CD4-positive, alpha-beta T cell (primary cell): Measurements from ENCODE around the gene TMEM163. TPM values are rescaled to one million over a fixed set of nuclear protein-coding genes. Genes with fewer than 3 reads are reported as not detected.

Experiments
- ATAC-seq: fragments of 200-7000 bp; cut with Tn5 transposase; one replicate; pipeline ENCODE4 v1.10.0; 2022; ENCODE audit warnings: mild to moderate bottlenecking; ENCODE audit not compliant: poor library complexity
- CTCF ChIA-PET: fragments of 350-600 bp; sonication (Branson Sonifier 250); formaldehyde crosslinking; loops from one replicate; lab custom pipeline; 2021; ENCODE audit warnings: antibody characterized with exemption, inconsistent platforms; lab: Charles Lee
- POLR2A ChIA-PET: fragments of 350-600 bp; sonication (Branson Sonifier 250); formaldehyde crosslinking; loops from one replicate; lab custom pipeline; 2021; ENCODE audit warnings: antibody characterized with exemption, inconsistent platforms; lab: Charles Lee
- DNase-seq, 14 experiments: peaks; one replicate each; pipeline ENCODE4 v3.0.0-alpha.2; 2013 to 2020; ENCODE audit warnings: mixed read lengths in 2 of 14
- H3K27ac ChIP-seq, 2 donors: one replicate each; pipeline versions ENCODE4 v1.5.1 to v1.7.0; 2013; ENCODE audit warnings: low read length in 2 of 2, low read depth in 1 of 2, mild to moderate bottlenecking in 1 of 2
- H3K27me3 ChIP-seq, 2 experiments: 1 replicate in 1 of 2; 2 replicates in 1 of 2; pipeline versions ENCODE4 v1.6.1 to v1.7.0; 2013; ENCODE audit warnings: low read length in 2 of 2, control low read depth in 1 of 2, mild to moderate bottlenecking in 1 of 2, moderate library complexity in 1 of 2; ENCODE audit not compliant: insufficient read depth in 2 of 2, control insufficient read depth in 1 of 2
- H3K36me3 ChIP-seq: one replicate; pipeline ENCODE4 v1.6.1; 2013; ENCODE audit warnings: low read length, control low read depth; ENCODE audit not compliant: insufficient read depth
- H3K4me1 ChIP-seq: one replicate; pipeline ENCODE4 v1.6.1; 2013; ENCODE audit warnings: low read length, control low read depth; ENCODE audit not compliant: insufficient read depth
- H3K4me3 ChIP-seq: one replicate; pipeline ENCODE4 v1.5.1; 2013; ENCODE audit warnings: mild to moderate bottlenecking, low read length, moderate library complexity
- H3K9me3 ChIP-seq, 2 experiments: 1 replicate in 1 of 2; 2 replicates in 1 of 2; pipeline versions ENCODE4 v1.6.1 to v1.7.0; 2013; ENCODE audit warnings: low read length in 2 of 2, mild to moderate bottlenecking in 2 of 2, control low read depth in 1 of 2, moderate library complexity in 1 of 2; ENCODE audit not compliant: control insufficient read depth in 1 of 2, insufficient read depth in 1 of 2
- H3K27ac Mint-ChIP-seq: one replicate; pipeline ENCODE4 v1.8.0; 2020; ENCODE audit warnings: mixed read lengths
- H3K27me3 Mint-ChIP-seq: one replicate; pipeline ENCODE4 v1.8.0; 2021; ENCODE audit warnings: mixed read lengths
- H3K36me3 Mint-ChIP-seq: one replicate; pipeline ENCODE4 v1.8.0; 2021; ENCODE audit warnings: low read depth, mixed read lengths
- H3K4me1 Mint-ChIP-seq: one replicate; pipeline ENCODE4 v1.8.0; 2021; ENCODE audit warnings: low read depth, mixed read lengths
- H3K4me3 Mint-ChIP-seq: one replicate; pipeline ENCODE4 v1.8.0; 2020; ENCODE audit warnings: mild to moderate bottlenecking, mixed read lengths
- H3K9me3 Mint-ChIP-seq: one replicate; pipeline ENCODE4 v1.8.0; 2020; ENCODE audit warnings: mixed read lengths
- intact Hi-C, 2 experiments: fragments of 100-400 bp; cut with DNase I in 1 of 2; cut with micrococcal nuclease in 1 of 2; formaldehyde crosslinking; loops; one replicate each; pipeline versions ENCODE4 v1.15.1 to v1.9.0; 2023 to 2025; cut with DNase I, micrococcal nuclease
- total RNA-seq, 174 experiments: library from RNA in 2 of 174; stranded (reverse) in 2 of 174; gene quantifications; one replicate each; pipeline ENCODE4 v1.2.3 and lab custom pipeline; 2021 to 2026
- TF ChIP-seq, protein P1 (sequence below): fragments of 200-600 bp; IDR thresholded peaks from one replicate; pipeline ENCODE4 v1.8.0; 2022; ENCODE audit warnings: antibody characterized with exemption, mild to moderate bottlenecking

Gene TMEM163
- total RNA-seq, 2 experiments from 2014 or later = 0.14 to 0.47 TPM

DNA sequence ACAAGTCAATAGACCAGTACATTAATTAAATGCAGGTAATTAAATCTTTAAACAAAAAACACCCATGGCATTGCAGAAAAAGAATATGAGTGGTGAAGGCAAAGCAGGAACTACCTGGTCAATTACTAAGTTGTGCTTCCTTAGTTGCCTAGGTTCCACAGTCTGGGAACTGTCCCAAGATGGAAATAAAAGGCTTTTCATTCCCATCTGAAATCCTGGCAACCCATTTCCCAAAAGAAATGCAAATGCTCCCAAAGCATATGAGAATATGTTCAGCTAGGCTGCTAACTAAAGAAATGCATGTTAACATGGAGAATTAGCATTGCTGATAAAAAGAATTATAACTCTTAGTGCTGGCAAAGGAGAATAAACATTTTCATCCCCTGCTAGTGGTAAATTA, 177.8 kb downstream of the TMEM163 start:
- no peak overlapping the region for H3K4me3 ChIP-seq
- no peaks in the 10 kb centered on the region for H3K9me3 Mint-ChIP-seq
- peaks cover 18% of the 10 kb centered on the region for H3K27me3 Mint-ChIP-seq
- intact Hi-C loops = no loop called here
- DNase-seq (no peak), ATAC-seq (no peak)
- no peaks in the 10 kb centered on the region for H3K9me3 ChIP-seq
- TF ChIP-seq, protein P1, sequence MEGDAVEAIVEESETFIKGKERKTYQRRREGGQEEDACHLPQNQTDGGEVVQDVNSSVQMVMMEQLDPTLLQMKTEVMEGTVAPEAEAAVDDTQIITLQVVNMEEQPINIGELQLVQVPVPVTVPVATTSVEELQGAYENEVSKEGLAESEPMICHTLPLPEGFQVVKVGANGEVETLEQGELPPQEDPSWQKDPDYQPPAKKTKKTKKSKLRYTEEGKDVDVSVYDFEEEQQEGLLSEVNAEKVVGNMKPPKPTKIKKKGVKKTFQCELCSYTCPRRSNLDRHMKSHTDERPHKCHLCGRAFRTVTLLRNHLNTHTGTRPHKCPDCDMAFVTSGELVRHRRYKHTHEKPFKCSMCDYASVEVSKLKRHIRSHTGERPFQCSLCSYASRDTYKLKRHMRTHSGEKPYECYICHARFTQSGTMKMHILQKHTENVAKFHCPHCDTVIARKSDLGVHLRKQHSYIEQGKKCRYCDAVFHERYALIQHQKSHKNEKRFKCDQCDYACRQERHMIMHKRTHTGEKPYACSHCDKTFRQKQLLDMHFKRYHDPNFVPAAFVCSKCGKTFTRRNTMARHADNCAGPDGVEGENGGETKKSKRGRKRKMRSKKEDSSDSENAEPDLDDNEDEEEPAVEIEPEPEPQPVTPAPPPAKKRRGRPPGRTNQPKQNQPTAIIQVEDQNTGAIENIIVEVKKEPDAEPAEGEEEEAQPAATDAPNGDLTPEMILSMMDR = no peak
- no peaks in the 10 kb centered on the region for H3K36me3 ChIP-seq
- POLR2A ChIA-PET = no interaction called here
- H3K36me3 Mint-ChIP-seq = no peaks in the 10 kb centered on the region
- H3K27ac ChIP-seq = no peak overlapping the region
- H3K27ac Mint-ChIP-seq = no peak overlapping the region
- CTCF ChIA-PET = no interaction called here
- H3K27me3 ChIP-seq = peaks cover 0 to 4% of the 10 kb centered on the region in 2 experiments
- H3K4me1 ChIP-seq = no peaks in the 10 kb centered on the region
- H3K4me3 Mint-ChIP-seq = no peak overlapping the region
- no peaks in the 10 kb centered on the region for H3K4me1 Mint-ChIP-seq

DNA sequence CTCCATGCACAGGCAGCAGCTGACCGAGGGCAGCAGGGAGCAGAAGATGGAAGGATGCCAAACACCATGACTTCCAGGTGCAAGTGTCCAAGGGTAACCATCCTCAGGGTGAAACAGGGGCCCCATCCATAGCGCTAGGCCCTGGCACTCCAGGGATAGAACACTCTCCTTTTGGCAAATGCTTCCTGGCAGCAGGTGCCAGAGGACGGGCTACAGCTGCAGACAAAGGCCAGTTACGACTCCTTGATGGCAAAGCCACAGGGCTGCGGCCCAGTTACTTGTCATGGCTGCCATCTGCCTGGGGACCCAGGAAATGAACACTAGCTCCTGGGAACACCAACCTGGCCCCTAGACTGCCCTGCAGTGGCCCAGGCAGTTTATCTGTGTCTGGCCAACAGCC, 178.8 kb downstream of the TMEM163 start:
- Histone ChIP-seq H3K27me3 (no peaks in the 10 kb centered on the region), H3K9me3 (no peaks in the 10 kb centered on the region), H3K4me1 (no peaks in the 10 kb centered on the region), H3K27ac (no peak overlapping the region), H3K4me3 (no peak overlapping the region), H3K36me3 (no peaks in the 10 kb centered on the region)
- no peaks in the 10 kb centered on the region for H3K36me3 Mint-ChIP-seq
- peaks cover 8% of the 10 kb centered on the region for H3K27me3 Mint-ChIP-seq
- H3K4me3 Mint-ChIP-seq = no peak overlapping the region
- no peaks in the 10 kb centered on the region for H3K9me3 Mint-ChIP-seq
- DNase-seq = no peak
- H3K27ac Mint-ChIP-seq = no peak overlapping the region
- ChIA-PET POLR2A (interaction anchor here (0.8 kb wide), 1 partner anchor 342 kb away, joined by 3 read pairs; no protein-coding TSS in a partner anchor), CTCF (no interaction called here)
- intact Hi-C loops = no loop called here
- ATAC-seq = no peak
- TF ChIP-seq, protein P1 = no peak
- no peaks in the 10 kb centered on the region for H3K4me1 Mint-ChIP-seq

DNA sequence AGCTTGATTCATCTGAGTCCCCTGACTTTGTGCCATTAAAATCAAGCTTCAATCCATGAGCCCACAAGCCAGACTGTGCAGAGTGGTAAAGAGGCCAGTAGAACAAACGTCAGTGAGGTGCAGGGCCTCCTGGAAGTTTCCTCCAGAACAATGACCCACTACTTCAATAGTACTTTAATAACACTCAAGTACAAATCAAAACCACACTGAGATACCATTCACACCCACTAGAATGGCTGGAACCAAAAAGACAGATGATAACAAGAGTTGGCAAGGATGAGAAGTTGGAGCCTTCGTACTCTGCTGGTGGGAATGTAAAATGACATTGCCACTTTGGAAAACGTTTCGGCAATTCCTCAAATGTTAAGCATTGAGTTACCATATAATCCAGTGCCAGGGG, 181.1 kb downstream of the TMEM163 start:
- Histone ChIP-seq H3K27ac (no peak overlapping the region), H3K36me3 (no peaks in the 10 kb centered on the region), H3K9me3 (no peaks in the 10 kb centered on the region), H3K27me3 (no peaks in the 10 kb centered on the region), H3K4me3 (no peak overlapping the region), H3K4me1 (no peaks in the 10 kb centered on the region)
- TF ChIP-seq, protein P1 = no peak
- DNase-seq (no peak), ATAC-seq (no peak)
- Mint-ChIP-seq H3K36me3 (no peaks in the 10 kb centered on the region), H3K9me3 (no peaks in the 10 kb centered on the region), H3K27ac (no peak overlapping the region), H3K27me3 (no peaks in the 10 kb centered on the region), H3K4me1 (no peaks in the 10 kb centered on the region), H3K4me3 (no peak overlapping the region)
- intact Hi-C loops = no loop called here
- CTCF ChIA-PET = no interaction called here
- POLR2A ChIA-PET = no interaction called here
